ENCODE results near the gene ABI3.

- TF ChIP-seq, protein P1, sequence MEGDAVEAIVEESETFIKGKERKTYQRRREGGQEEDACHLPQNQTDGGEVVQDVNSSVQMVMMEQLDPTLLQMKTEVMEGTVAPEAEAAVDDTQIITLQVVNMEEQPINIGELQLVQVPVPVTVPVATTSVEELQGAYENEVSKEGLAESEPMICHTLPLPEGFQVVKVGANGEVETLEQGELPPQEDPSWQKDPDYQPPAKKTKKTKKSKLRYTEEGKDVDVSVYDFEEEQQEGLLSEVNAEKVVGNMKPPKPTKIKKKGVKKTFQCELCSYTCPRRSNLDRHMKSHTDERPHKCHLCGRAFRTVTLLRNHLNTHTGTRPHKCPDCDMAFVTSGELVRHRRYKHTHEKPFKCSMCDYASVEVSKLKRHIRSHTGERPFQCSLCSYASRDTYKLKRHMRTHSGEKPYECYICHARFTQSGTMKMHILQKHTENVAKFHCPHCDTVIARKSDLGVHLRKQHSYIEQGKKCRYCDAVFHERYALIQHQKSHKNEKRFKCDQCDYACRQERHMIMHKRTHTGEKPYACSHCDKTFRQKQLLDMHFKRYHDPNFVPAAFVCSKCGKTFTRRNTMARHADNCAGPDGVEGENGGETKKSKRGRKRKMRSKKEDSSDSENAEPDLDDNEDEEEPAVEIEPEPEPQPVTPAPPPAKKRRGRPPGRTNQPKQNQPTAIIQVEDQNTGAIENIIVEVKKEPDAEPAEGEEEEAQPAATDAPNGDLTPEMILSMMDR (IDR thresholded peaks at IDR 0.05; ENCODE audit: insufficient read depth, low read depth, low read length) = no peak
- no peak for TF ChIP-seq EZH2 (IDR thresholded peaks at IDR 0.05; ENCODE audit: insufficient read depth, low read length)
Observed at GRCh38 chr17:49255125-49255524, 44.6 kb downstream of the ABI3 start.
